H1 (cell line): ENCODE data around the gene CNGB1. TPM values are rescaled to one million over a fixed set of nuclear protein-coding genes. Genes with fewer than 3 reads are reported as not detected.
A peak's percentile ranks its signal among the peaks of the same experiment; 100 is the strongest.

Experiments
- CREB1 ChIP-seq: IDR thresholded peaks from 2 replicates; pipeline ENCODE4 v1.6.1; 2012; ENCODE audit warnings: inconsistent platforms
- RFX5 ChIP-seq: IDR thresholded peaks from 2 replicates; pipeline ENCODE4 v1.6.1; 2011; ENCODE audit warnings: low read depth, low read length, improper control_type of control experiment, borderline replicate concordance
- SAP30 ChIP-seq: fragments of 300-600 bp; sonication (generic); IDR thresholded peaks from 2 replicates; pipeline ENCODE4 v1.7.1; 2012; ENCODE audit warnings: low read length, moderate library complexity, mild to moderate bottlenecking, inconsistent platforms; ENCODE audit not compliant: insufficient read depth, insufficient replicate concordance
- polyA plus RNA-seq, 7 experiments: library from polyadenylated mRNA; depleted of rRNA in 3 of 7; stranded (reverse) in 5 of 7; unstranded in 2 of 7; fragments of >200 nt in 5 of 7; fragments of 200-250 nt in 2 of 7; gene quantifications; 1 replicate in 5 of 7; 2 replicates in 1 of 7; 4 replicates in 1 of 7; pipeline versions ENCODE4 v1.2.1 to v1.2.3, GENCODE V29; 2011 to 2013; ENCODE audit warnings: missing spikeins in 2 of 7, mixed read lengths in 2 of 7
- total RNA-seq: library from RNA; stranded (reverse); fragmentation: NEBNext Ultra II Directional; extraction: Animal tissue kit (Norgen Biotek cat#: 25700); gene quantifications from 2 replicates; pipeline ENCODE4 v1.2.1, GENCODE V29; 2021

Gene CNGB1
- total and polyA plus RNA-seq, 2 of the 8 experiments (the other 6 are each of a cell fraction or from before 2014, with no cell fraction given): not detected

GRCh38 chr16:57906382-57907316 lies 64.3 kb downstream of the CNGB1 start (continued):
- TF ChIP-seq RFX5 (peak; percentile 80), SAP30 (no peak), CREB1 (peak; percentile 60; the same call in 1 of the 2 replicates)
